Measurements from ENCODE around the gene SNTB2.

- TF ChIP-seq CTCF (IDR thresholded peaks at IDR 0.05; ENCODE audit: low read depth, low read length, missing input control) (no peak), REST (IDR thresholded peaks at IDR 0.05) (no peak), RXRA (IDR thresholded peaks at IDR 0.05) (no peak), ATF3 (IDR thresholded peaks at IDR 0.05) (no peak), RAD21 (IDR thresholded peaks at IDR 0.05) (no peak)
- TF ChIP-seq, protein P1, sequence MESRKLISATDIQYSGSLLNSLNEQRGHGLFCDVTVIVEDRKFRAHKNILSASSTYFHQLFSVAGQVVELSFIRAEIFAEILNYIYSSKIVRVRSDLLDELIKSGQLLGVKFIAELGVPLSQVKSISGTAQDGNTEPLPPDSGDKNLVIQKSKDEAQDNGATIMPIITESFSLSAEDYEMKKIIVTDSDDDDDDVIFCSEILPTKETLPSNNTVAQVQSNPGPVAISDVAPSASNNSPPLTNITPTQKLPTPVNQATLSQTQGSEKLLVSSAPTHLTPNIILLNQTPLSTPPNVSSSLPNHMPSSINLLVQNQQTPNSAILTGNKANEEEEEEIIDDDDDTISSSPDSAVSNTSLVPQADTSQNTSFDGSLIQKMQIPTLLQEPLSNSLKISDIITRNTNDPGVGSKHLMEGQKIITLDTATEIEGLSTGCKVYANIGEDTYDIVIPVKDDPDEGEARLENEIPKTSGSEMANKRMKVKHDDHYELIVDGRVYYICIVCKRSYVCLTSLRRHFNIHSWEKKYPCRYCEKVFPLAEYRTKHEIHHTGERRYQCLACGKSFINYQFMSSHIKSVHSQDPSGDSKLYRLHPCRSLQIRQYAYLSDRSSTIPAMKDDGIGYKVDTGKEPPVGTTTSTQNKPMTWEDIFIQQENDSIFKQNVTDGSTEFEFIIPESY (IDR thresholded peaks at IDR 0.05): no peak
Measured at GRCh38 chr16:69301187-69301586, 114.2 kb downstream of the SNTB2 start.

Data from liver (tissue), 3 donors.